ENCODE results near the gene NR2F6. TPM values are rescaled to one million over a fixed set of nuclear protein-coding genes. Genes with fewer than 3 reads are reported as not detected.

Gene NR2F6
- total RNA-seq, 1 experiment from 2014 or later, result 134 TPM

GRCh38 chr19:17202713-17203112 is 43.0 kb downstream of the NR2F6 start:
- no peak overlapping the region for H3K4me3 Mint-ChIP-seq
- no peak overlapping the region for H2BK15ac ChIP-seq (ENCODE audit: low read depth, low read length)
- WGBS (ENCODE audit: extremely low coverage, insufficient read length, low lambda C conversion rate), result no CpG with 5 or more reads among the region's 17 CpGs

More at GRCh38 chr19:17202713-17203112, 43.0 kb downstream of the NR2F6 start:
- H3K56ac ChIP-seq (ENCODE audit: insufficient read length, low read depth, low read length), result no peak overlapping the region
- H3K27me3 ChIP-seq (ENCODE audit: insufficient read depth, low read length), result no peaks in the 10 kb centered on the region
- no peak overlapping the region for H2AK5ac ChIP-seq (ENCODE audit: insufficient read length, low read length)
- no peaks in the 10 kb centered on the region for H3K79me2 ChIP-seq (ENCODE audit: insufficient read depth, low read length)
- no peak overlapping the region for H3T11ph ChIP-seq (ENCODE audit: low read length)
- H3K4ac ChIP-seq (ENCODE audit: low read depth, low read length), result no peak overlapping the region
- no peaks in the 10 kb centered on the region for H3K79me1 ChIP-seq (ENCODE audit: insufficient read depth, low read depth, low read length, poor library complexity, severe bottlenecking)
- no peak overlapping the region for H2BK12ac ChIP-seq (ENCODE audit: insufficient read length, low read depth, low read length)
- no peak overlapping the region for H3K9ac ChIP-seq (ENCODE audit: extremely low read depth, insufficient read length, low read length)
- Mint-ChIP-seq H3K27ac (no peak overlapping the region; a peak in 1 of 7 replicates), H3K27me3 (ENCODE audit: low read depth) (no peaks in the 10 kb centered on the region), H3K9me3 (no peaks in the 10 kb centered on the region), H3K4me1 (no peaks in the 10 kb centered on the region), H3K36me3 (ENCODE audit: insufficient read depth in 1 of 3, low read depth in 3 of 3) (peaks cover 50 to 74% (median 53%) of the 10 kb centered on the region in 3 experiments)
- no peaks in the 10 kb centered on the region for H3K9me3 ChIP-seq (ENCODE audit: control insufficient read depth, low read depth, low read length)
- no peak for DNase-seq
- no peak overlapping the region for H3K14ac ChIP-seq (ENCODE audit: insufficient read depth, low read length)
- H4K5ac ChIP-seq (ENCODE audit: insufficient read length, low read depth, low read length), result no peak overlapping the region
- TF ChIP-seq CTCF (conservative IDR thresholded peaks at IDR 0.05), result no peak
- peaks cover 2% of the 10 kb centered on the region for H4K20me1 ChIP-seq (ENCODE audit: control insufficient read depth, insufficient read depth, insufficient read length)
- H3K18ac ChIP-seq (ENCODE audit: insufficient read length, low read depth, low read length), result no peak overlapping the region
- H3K23ac ChIP-seq (ENCODE audit: insufficient read length, low read depth, low read length), result no peak overlapping the region
- H4K8ac ChIP-seq (replicated peaks; ENCODE audit: insufficient read length, low read depth, low read length), result no peak overlapping the region
- H3K23me2 ChIP-seq (ENCODE audit: insufficient read length, low read depth, low read length, poor library complexity, severe bottlenecking), result no peaks in the 10 kb centered on the region
- no peak overlapping the region for H2AFZ ChIP-seq (ENCODE audit: low read length)
- no peak overlapping the region for H2BK20ac ChIP-seq (ENCODE audit: low read depth, low read length, poor library complexity, severe bottlenecking)
- no peak overlapping the region for H3K27ac ChIP-seq (ENCODE audit: insufficient read length, low read depth, low read length)
- no peaks in the 10 kb centered on the region for H3K4me1 ChIP-seq (ENCODE audit: insufficient read depth, low read length)
- H4K91ac ChIP-seq (ENCODE audit: insufficient read length, low read depth, low read length), result no peak overlapping the region
- no peak overlapping the region for H2BK5ac ChIP-seq (ENCODE audit: insufficient read length, low read length)
- no peak overlapping the region for H3K4me2 ChIP-seq (ENCODE audit: insufficient read depth, insufficient read length, low read length)
- no peak overlapping the region for H2BK120ac ChIP-seq (ENCODE audit: low read depth, low read length, poor library complexity, severe bottlenecking)

Measured in H9 (cell line).